ENCODE measurements around the gene VTI1A. TPM values are rescaled to one million over a fixed set of nuclear protein-coding genes. Genes with fewer than 3 reads are reported as not detected.
A peak's percentile ranks its signal among the peaks of the same experiment; 100 is the strongest.

The VTI1A gene
- total RNA-seq, 2 donors from 2014 or later = 21.0 to 29.6 TPM

- H3K4me1 ChIP-seq = no peaks in the 10 kb centered on the region
- no peaks in the 10 kb centered on the region for H3K9me3 ChIP-seq
- H3K27me3 ChIP-seq = no peaks in the 10 kb centered on the region
- DNase-seq (ENCODE audit: low spot score) = no peak
- H3K4me3 ChIP-seq = no peak overlapping the region
- TF ChIP-seq CTCF (IDR thresholded peaks at IDR 0.05) = no peak
- H3K36me3 ChIP-seq = no peaks in the 10 kb centered on the region
- no peak overlapping the region for H3K27ac ChIP-seq
These were observed 175.8 kb downstream of the VTI1A start for GRCh38 chr10:112622786-112623185.

GRCh38 chr10:112624546-112625048 lies 177.6 kb downstream of the VTI1A start:
- Histone ChIP-seq H3K4me3 (no peak overlapping the region), H3K36me3 (no peaks in the 10 kb centered on the region), H3K27ac (peak overlapping the region in 1 of 2 donors; percentile 0), H3K4me1 (peaks cover 0 to 4% of the 10 kb centered on the region in 2 donors), H3K9me3 (no peaks in the 10 kb centered on the region), H3K27me3 (no peaks in the 10 kb centered on the region)
- TF ChIP-seq CTCF (IDR thresholded peaks at IDR 0.05) = no peak
- DNase-seq (ENCODE audit: low spot score) = no peak

GRCh38 chr10:112628951-112629609 lies 182.1 kb downstream of the VTI1A start:
- DNase-seq (ENCODE audit: low spot score) = no peak
- no peaks in the 10 kb centered on the region for H3K9me3 ChIP-seq
- no peaks in the 10 kb centered on the region for H3K27me3 ChIP-seq
- H3K4me3 ChIP-seq = no peak overlapping the region
- H3K27ac ChIP-seq = no peak overlapping the region
- no peak for TF ChIP-seq CTCF (IDR thresholded peaks at IDR 0.05)
- peaks cover 0 to 4% of the 10 kb centered on the region in 2 donors for H3K4me1 ChIP-seq
- no peaks in the 10 kb centered on the region for H3K36me3 ChIP-seq

GRCh38 chr10:112631501-112632400 lies 184.7 kb downstream of the VTI1A start:
- no peaks in the 10 kb centered on the region for H3K27me3 ChIP-seq
- no peak for DNase-seq (ENCODE audit: low spot score)
- no peaks in the 10 kb centered on the region for H3K9me3 ChIP-seq
- no peaks in the 10 kb centered on the region for H3K36me3 ChIP-seq
- no peak overlapping the region for H3K4me3 ChIP-seq
- TF ChIP-seq CTCF (IDR thresholded peaks at IDR 0.05) = no peak
- no peak overlapping the region for H3K27ac ChIP-seq
- peaks cover 0 to 4% of the 10 kb centered on the region in 2 donors for H3K4me1 ChIP-seq

GRCh38 chr10:112634096-112634830 lies 187.2 kb downstream of the VTI1A start:
- Histone ChIP-seq H3K4me3 (no peak overlapping the region), H3K36me3 (no peaks in the 10 kb centered on the region), H3K4me1 (no peaks in the 10 kb centered on the region), H3K27ac (no peak overlapping the region), H3K9me3 (no peaks in the 10 kb centered on the region), H3K27me3 (no peaks in the 10 kb centered on the region)
- no peak for DNase-seq (ENCODE audit: low spot score)
- TF ChIP-seq CTCF (IDR thresholded peaks at IDR 0.05) = no peak

All from right atrium auricular region (tissue), 2 donors.